Activated naive CD4-positive, alpha-beta T cell treated with Interleukin-2 at 50 U/mL for 16 hours (primary cell): ENCODE results near the gene SLC28A1.
"Not testable (repeated sequence)": the region's sequence is repeated elsewhere in the genome, so short reads cannot be mapped to it uniquely, and the experiment has no call there.

ENCODE experiments used
- DNase-seq: peaks from one replicate; pipeline ENCODE4 v3.0.0-alpha.2; 2020

Gene SLC28A1

GRCh38 chr15:84914351-84914750, 29.9 kb downstream of the SLC28A1 start:
- DNase-seq: no peak

GRCh38 chr15:84914909-84915605, 30.6 kb downstream of the SLC28A1 start:
- DNase-seq: peak; percentile 14

- DNase-seq: no peak
These were observed 31.1 kb downstream of the SLC28A1 start for GRCh38 chr15:84915606-84915958.

- DNase-seq: no peak
These were observed 33.0 kb downstream of the SLC28A1 start for GRCh38 chr15:84917452-84917851.

GRCh38 chr15:84919106-84919667, 34.7 kb downstream of the SLC28A1 start:
- DNase-seq: no peak

- no peak for DNase-seq
These were observed 36.7 kb downstream of the SLC28A1 start for GRCh38 chr15:84921121-84921520.

GRCh38 chr15:84922530-84922929, 38.1 kb downstream of the SLC28A1 start:
- DNase-seq: no peak

GRCh38 chr15:84924077-84924731, 39.7 kb downstream of the SLC28A1 start:
- DNase-seq: no peak

- not testable (repeated sequence) for DNase-seq
These were observed 40.5 kb downstream of the SLC28A1 start for GRCh38 chr15:84924821-84925569.

GRCh38 chr15:84925906-84926305, 41.4 kb downstream of the SLC28A1 start:
- DNase-seq: no peak

GRCh38 chr15:84926491-84927230, 42.2 kb downstream of the SLC28A1 start:
- no peak for DNase-seq

GRCh38 chr15:84928843-84929168, 44.3 kb downstream of the SLC28A1 start:
- DNase-seq: no peak

- DNase-seq: no peak
These were observed 45.5 kb downstream of the SLC28A1 start for GRCh38 chr15:84929795-84930603.

GRCh38 chr15:84934942-84935729, 50.7 kb downstream of the SLC28A1 start:
- DNase-seq: no peak

GRCh38 chr15:84937144-84937543, 52.7 kb downstream of the SLC28A1 start:
- DNase-seq: no peak

GRCh38 chr15:84938726-84939125, 54.3 kb downstream of the SLC28A1 start:
- no peak for DNase-seq

- no peak for DNase-seq
These were observed 55.9 kb downstream of the SLC28A1 start for GRCh38 chr15:84940399-84940798.

GRCh38 chr15:84942456-84942855, 58.0 kb downstream of the SLC28A1 start:
- no peak for DNase-seq

GRCh38 chr15:84944311-84944710, 59.8 kb downstream of the SLC28A1 start:
- DNase-seq: no peak

- DNase-seq: no peak
These were observed 60.4 kb downstream of the SLC28A1 start for GRCh38 chr15:84944861-84945260.

GRCh38 chr15:84946772-84947489, 62.5 kb downstream of the SLC28A1 start:
- no peak for DNase-seq
